Stimulated activated memory B cell treated with anti-CD40 and anti-IgM and Interleukin-4, amounts not matched to agents 10 μg/mL and 1 μg/mL and 100 μg/mL, for 72 hours (primary cell): ENCODE results near the gene LRIG1.
A peak's percentile ranks its signal among the peaks of the same experiment; 100 is the strongest.

Source experiments
- ATAC-seq: fragments of 150-1000 bp; cut with Tn5 transposase; 2 replicates; pipeline ENCODE4 v1.10.0; 2021
- H3K27ac Mint-ChIP-seq: one replicate; pipeline ENCODE4 v1.8.0; 2022; ENCODE audit warnings: mild to moderate bottlenecking, mixed read lengths
- H3K27me3 Mint-ChIP-seq: one replicate; pipeline ENCODE4 v1.8.0; 2022; ENCODE audit warnings: mixed read lengths
- H3K36me3 Mint-ChIP-seq: one replicate; pipeline ENCODE4 v1.8.0; 2022; ENCODE audit warnings: mixed read lengths
- H3K4me1 Mint-ChIP-seq: one replicate; pipeline ENCODE4 v1.8.0; 2022; ENCODE audit warnings: mixed read lengths
- H3K4me3 Mint-ChIP-seq: one replicate; pipeline ENCODE4 v1.8.0; 2022; ENCODE audit warnings: mild to moderate bottlenecking, moderate library complexity, mixed read lengths
- H3K9me3 Mint-ChIP-seq: one replicate; pipeline ENCODE4 v1.8.0; 2022; ENCODE audit warnings: mixed read lengths

The LRIG1 gene

DNA sequence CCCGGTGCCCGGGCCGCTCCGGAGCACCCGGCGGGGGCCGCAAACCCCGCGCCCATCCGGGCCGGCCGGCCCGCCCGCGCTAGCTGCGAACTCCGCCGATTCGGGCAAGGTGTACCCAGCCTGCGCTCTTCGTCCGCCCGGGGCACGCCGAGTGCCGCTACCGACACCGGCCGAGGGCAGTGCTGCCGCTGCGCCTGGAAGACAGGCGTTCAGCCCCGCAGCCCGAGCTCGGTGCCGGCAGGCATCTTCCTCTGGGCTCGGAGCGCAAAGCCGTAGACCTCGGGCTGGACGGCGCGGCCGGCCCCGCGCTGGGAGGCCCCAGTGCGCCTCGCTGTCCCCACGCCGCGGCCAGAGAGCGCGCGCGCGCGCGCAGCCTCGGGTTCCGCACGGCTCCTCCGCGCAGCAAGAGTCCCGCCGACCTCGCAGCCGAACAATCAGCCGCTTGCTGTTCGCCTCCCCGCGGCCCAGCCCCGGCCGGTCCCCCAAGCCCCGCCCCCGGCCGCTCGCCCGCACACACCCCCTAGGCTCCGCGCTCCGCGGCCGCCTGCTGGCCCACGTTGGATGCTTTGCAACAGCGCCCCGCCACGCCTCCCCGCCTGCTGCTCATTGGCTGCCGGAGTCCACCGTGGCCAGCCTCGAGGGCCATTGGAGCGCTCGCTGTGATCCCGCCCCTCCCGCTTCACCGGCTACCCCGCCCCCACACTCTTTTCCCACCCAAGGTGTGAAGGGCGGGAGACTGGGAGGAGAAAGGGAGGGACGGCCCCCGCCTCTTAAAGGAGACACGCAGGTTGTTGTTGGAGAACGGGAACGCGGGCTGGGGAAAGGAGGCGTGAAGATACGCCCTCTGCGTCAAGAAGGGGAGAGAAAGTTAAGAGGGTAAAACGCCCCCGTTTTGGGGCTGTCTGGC, at the start of gene LRIG1:
TSS of gene LRIG1 (minus strand) at position 447 of the 907 bp plus-strand sequence. CDS start 615 bp downstream, outside the sequence.
- H3K9me3 Mint-ChIP-seq, result no peaks in the 10 kb centered on the region
- H3K4me3 Mint-ChIP-seq, result peak within 1 kb of the TSS; percentile 82
- ATAC-seq, result peak; percentile 99
- peaks cover 17% of the 10 kb centered on the region for H3K4me1 Mint-ChIP-seq
- H3K36me3 Mint-ChIP-seq, result no peaks in the 10 kb centered on the region
- peaks cover 27% of the 10 kb centered on the region for H3K27me3 Mint-ChIP-seq
- peak within 1 kb of the TSS; percentile 31 for H3K27ac Mint-ChIP-seq

DNA sequence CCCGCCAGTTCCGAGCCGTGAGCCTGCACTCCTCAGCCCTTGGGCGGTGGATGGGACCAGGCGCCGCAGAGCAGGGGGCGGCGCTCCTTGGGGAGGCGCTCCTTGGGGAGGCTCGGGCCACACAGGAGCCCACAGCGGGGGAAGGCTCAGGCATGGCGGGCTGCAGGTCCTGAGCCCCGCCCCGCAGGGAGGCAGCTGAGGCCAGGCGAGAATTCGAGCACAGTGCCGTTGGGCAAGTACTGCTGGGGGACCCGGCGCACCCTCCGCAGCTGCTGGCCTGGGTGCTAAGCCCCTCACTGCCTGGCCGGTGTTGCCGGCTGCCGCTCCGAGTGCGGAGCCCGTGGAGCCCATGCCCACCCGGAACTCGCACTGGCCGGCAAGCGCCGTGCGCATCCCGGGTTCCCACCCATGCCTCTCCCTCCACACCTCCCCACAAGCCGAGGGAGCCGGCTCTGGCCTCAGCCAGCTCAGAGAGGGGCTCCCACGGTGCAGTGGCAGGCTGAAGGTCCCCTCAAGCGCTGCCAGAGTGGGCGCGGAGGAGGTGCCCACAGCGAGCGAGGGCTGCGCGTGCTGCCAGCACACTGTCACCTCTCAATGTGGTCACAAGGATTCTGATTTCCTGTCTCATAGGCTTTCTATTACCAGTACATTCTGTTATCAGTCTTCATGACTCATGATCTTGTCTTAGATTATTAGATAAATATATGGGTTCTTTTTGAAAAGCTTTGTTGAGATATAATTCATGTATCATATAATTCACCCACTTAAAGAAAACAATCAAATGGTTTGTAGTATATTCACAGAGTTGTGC, 44.0 kb upstream of the LRIG1 start:
- no peaks in the 10 kb centered on the region for H3K4me1 Mint-ChIP-seq
- no peaks in the 10 kb centered on the region for H3K36me3 Mint-ChIP-seq
- H3K27me3 Mint-ChIP-seq, result no peaks in the 10 kb centered on the region
- ATAC-seq, result no peak
- H3K9me3 Mint-ChIP-seq, result peaks cover 10% of the 10 kb centered on the region
- no peak overlapping the region for H3K4me3 Mint-ChIP-seq
- no peak overlapping the region for H3K27ac Mint-ChIP-seq

DNA sequence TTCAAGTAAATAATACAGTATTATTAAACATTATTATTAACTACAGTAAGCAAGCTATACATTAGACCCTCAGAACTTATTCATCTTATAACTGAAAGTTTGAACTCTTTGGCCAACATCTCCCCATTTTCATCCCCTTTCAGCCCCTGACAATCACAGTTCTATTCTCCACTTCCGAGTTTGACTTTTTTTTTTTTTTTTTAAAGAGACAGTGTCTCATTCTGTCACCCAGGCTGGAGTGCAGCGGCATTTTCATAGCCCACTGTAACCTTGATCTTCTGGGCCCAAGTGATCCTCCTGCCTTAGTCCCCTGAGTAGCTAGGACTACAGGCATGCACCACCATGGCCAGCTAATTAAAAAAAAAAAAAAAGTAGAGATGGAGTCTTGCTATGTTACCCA, 41.3 kb upstream of the LRIG1 start:
- H3K36me3 Mint-ChIP-seq, result no peaks in the 10 kb centered on the region
- H3K27ac Mint-ChIP-seq, result no peak overlapping the region
- no peak for ATAC-seq
- H3K4me1 Mint-ChIP-seq, result no peaks in the 10 kb centered on the region
- H3K4me3 Mint-ChIP-seq, result no peak overlapping the region
- no peaks in the 10 kb centered on the region for H3K27me3 Mint-ChIP-seq
- H3K9me3 Mint-ChIP-seq, result peaks cover 10% of the 10 kb centered on the region

GRCh38 chr3:66539466-66539989, 38.7 kb upstream of the LRIG1 start:
- no peak overlapping the region for H3K27ac Mint-ChIP-seq
- no peaks in the 10 kb centered on the region for H3K36me3 Mint-ChIP-seq
- peaks cover 8% of the 10 kb centered on the region for H3K27me3 Mint-ChIP-seq
- no peak for ATAC-seq
- no peaks in the 10 kb centered on the region for H3K4me1 Mint-ChIP-seq
- H3K9me3 Mint-ChIP-seq, result peaks cover 10% of the 10 kb centered on the region
- H3K4me3 Mint-ChIP-seq, result no peak overlapping the region

DNA sequence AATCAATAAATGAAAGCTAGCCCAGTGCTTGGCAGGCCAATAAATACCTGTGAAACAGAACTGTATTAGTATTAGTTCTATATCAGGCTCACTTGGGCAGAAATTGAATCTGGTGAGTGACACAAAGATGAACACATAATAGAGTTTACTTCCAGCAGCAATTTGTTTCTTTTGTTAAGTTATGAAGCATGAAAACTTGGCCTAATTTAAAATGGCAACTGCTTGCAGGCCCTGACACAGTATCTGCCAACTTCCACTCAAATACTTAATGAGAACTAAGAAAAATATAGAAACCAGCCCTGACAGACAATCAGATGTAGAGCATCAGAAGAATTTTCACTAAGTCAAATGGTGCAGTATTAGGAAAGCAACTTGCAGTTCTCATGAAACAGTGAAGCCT, 37.6 kb upstream of the LRIG1 start:
- Mint-ChIP-seq H3K36me3 (no peaks in the 10 kb centered on the region), H3K4me1 (no peaks in the 10 kb centered on the region), H3K4me3 (no peak overlapping the region), H3K9me3 (peaks cover 7% of the 10 kb centered on the region), H3K27ac (no peak overlapping the region), H3K27me3 (peaks cover 15% of the 10 kb centered on the region)
- no peak for ATAC-seq

DNA sequence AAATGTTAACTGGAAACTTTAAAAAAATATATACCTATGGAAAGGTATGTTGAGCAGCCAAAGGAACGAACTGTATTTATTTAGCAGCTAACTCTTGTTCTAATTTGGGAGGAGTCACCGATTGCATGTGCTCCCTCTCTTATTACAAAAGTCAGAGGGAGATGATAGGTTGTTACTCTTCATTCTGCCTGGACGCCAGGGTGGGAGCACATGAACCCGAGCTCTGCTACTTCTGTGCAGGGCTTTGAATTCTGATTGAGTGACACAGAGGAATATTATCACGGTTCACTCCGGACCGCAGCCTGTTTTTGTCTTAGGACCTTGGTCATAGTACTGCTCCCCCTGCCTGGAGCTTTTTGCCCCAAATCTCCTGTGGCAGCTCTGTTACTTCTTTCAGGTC, 36.9 kb upstream of the LRIG1 start:
- ATAC-seq, result no peak
- H3K9me3 Mint-ChIP-seq, result peaks cover 3% of the 10 kb centered on the region
- peaks cover 15% of the 10 kb centered on the region for H3K27me3 Mint-ChIP-seq
- H3K36me3 Mint-ChIP-seq, result no peaks in the 10 kb centered on the region
- H3K4me1 Mint-ChIP-seq, result no peaks in the 10 kb centered on the region
- H3K27ac Mint-ChIP-seq, result no peak overlapping the region
- H3K4me3 Mint-ChIP-seq, result no peak overlapping the region

DNA sequence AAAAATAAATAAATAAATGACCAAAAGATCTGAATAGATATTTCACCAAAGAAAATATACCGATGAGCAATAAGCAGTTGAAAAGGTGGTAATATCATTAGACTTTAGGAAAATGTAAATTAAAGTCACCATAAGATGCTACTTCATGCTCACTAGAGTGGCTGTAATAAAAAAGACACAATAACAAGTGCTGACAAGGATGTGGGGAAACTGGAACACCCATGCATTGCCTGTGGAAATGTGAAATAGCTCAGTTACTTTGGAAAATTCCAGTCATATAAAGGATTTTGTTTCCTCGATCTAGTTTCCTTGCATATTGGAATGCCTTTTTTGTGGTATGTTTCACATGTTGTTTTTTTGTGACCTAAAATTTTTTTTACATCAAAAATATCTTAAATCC, 36.0 kb upstream of the LRIG1 start:
- no peaks in the 10 kb centered on the region for H3K9me3 Mint-ChIP-seq
- peaks cover 23% of the 10 kb centered on the region for H3K27me3 Mint-ChIP-seq
- no peaks in the 10 kb centered on the region for H3K4me1 Mint-ChIP-seq
- H3K36me3 Mint-ChIP-seq, result no peaks in the 10 kb centered on the region
- no peak overlapping the region for H3K4me3 Mint-ChIP-seq
- H3K27ac Mint-ChIP-seq, result no peak overlapping the region
- ATAC-seq, result no peak

DNA sequence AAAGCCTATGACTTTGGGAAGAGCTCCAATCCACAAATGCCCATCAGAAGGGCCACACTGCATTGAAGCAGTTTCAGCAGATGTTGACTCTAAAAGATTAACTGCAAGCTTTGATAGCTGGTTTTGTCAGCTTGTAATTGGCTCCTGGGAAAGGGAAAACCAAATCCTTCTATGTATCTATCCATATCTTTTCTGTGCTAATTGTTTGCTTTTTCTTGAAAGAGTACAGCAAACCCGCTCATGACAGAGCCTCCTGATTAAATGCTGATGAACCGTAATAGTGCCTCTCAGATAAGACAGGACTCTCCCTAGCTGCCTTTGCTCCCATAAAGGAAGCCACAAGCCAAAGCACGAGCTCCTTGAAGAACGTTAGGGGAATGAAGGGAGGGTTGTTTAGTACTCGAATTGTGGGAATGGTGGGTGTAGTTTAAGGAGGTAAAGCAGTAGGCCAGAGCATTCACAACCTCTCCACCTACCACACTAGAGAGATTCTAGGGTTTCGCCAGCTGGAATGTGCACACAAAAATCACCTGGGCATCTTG, 33.6 kb upstream of the LRIG1 start:
- ATAC-seq, result no peak
- no peak overlapping the region for H3K4me3 Mint-ChIP-seq
- H3K36me3 Mint-ChIP-seq, result no peaks in the 10 kb centered on the region
- no peak overlapping the region for H3K27ac Mint-ChIP-seq
- H3K27me3 Mint-ChIP-seq, result peaks cover 23% of the 10 kb centered on the region
- no peaks in the 10 kb centered on the region for H3K9me3 Mint-ChIP-seq
- peaks cover 6% of the 10 kb centered on the region for H3K4me1 Mint-ChIP-seq

DNA sequence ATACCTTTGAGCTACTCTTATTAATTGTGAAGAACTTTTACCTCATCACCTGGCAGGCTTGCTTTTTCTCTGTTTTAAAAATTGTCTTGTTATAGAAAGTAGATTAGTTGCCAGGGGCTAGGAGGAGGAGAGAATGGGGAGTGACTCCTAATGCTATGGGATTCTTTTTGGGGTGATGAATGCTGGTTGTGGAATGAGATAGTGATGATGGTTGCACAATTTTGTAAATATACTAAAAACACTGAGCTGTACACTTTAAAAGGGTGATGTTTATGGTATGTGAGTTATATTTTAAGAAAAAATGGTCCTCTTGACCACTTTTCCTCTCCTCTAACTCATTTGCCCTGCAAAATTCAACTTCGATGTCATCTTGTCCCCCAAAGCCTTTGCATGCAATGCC, 31.8 kb upstream of the LRIG1 start:
- peaks cover 6% of the 10 kb centered on the region for H3K4me1 Mint-ChIP-seq
- no peaks in the 10 kb centered on the region for H3K9me3 Mint-ChIP-seq
- no peak overlapping the region for H3K27ac Mint-ChIP-seq
- no peak for ATAC-seq
- no peaks in the 10 kb centered on the region for H3K36me3 Mint-ChIP-seq
- no peak overlapping the region for H3K4me3 Mint-ChIP-seq
- H3K27me3 Mint-ChIP-seq, result peaks cover 34% of the 10 kb centered on the region

GRCh38 chr3:66532160-66532587, 31.4 kb upstream of the LRIG1 start:
- Mint-ChIP-seq H3K27me3 (peaks cover 38% of the 10 kb centered on the region), H3K36me3 (no peaks in the 10 kb centered on the region), H3K9me3 (no peaks in the 10 kb centered on the region), H3K27ac (no peak overlapping the region), H3K4me1 (peaks cover 6% of the 10 kb centered on the region), H3K4me3 (no peak overlapping the region)
- no peak for ATAC-seq

GRCh38 chr3:66531256-66531655, 30.4 kb upstream of the LRIG1 start:
- Mint-ChIP-seq H3K4me1 (peaks cover 6% of the 10 kb centered on the region), H3K27me3 (peaks cover 47% of the 10 kb centered on the region), H3K9me3 (no peaks in the 10 kb centered on the region), H3K27ac (no peak overlapping the region), H3K4me3 (no peak overlapping the region), H3K36me3 (no peaks in the 10 kb centered on the region)
- no peak for ATAC-seq

- H3K27me3 Mint-ChIP-seq, result peaks cover 66% of the 10 kb centered on the region
These were observed 26.4 kb upstream of the LRIG1 start for GRCh38 chr3:66527246-66527645.

DNA sequence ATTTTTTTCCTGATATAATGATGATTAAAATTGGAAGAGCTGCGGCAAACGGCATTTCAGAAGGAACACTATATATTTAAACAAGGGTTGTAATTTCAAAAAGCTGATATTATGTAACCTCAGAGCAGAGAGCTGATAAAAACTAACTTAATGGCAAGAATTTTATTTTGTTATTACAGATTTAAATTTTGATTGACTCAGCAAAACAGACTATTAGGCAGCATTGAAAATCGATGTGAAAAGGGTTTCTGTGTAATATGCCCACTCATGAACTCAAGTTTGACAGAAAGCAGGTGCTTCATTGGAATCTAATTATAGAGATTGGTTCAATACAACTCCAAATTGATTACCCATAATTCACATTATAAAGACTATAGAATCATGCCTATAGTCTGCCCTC, 24.9 kb upstream of the LRIG1 start:
- no peak for ATAC-seq
- no peak overlapping the region for H3K27ac Mint-ChIP-seq

More at GRCh38 chr3:66527246-66527645, 26.4 kb upstream of the LRIG1 start:
- Mint-ChIP-seq H3K27ac (no peak overlapping the region), H3K4me3 (no peak overlapping the region), H3K9me3 (no peaks in the 10 kb centered on the region), H3K36me3 (no peaks in the 10 kb centered on the region), H3K4me1 (peaks cover 12% of the 10 kb centered on the region)
- ATAC-seq, result no peak

DNA sequence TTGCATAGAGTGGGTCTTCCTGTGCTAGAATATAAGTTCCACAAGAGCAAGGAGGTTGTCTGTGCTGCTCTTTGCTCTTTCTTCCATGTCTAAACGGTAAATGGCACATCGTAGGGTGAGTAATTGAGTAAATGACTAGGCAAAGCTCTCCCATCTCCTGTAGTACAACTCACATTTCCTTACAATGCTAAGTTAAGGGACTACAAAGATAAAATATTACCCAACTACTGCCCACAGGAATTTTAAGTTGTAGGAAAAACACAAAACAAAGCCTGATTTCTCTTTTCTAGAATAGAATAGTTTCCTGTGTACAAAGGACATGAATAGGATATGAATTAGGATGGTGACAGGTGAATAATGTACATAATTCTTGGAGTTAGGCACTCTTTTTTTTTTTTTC, 19.9 kb upstream of the LRIG1 start:
- H3K27me3 Mint-ChIP-seq, result peaks cover 63% of the 10 kb centered on the region
- H3K4me1 Mint-ChIP-seq, result peaks cover 6% of the 10 kb centered on the region
- no peaks in the 10 kb centered on the region for H3K36me3 Mint-ChIP-seq
- no peak overlapping the region for H3K4me3 Mint-ChIP-seq
- ATAC-seq, result no peak
- no peak overlapping the region for H3K27ac Mint-ChIP-seq
- H3K9me3 Mint-ChIP-seq, result no peaks in the 10 kb centered on the region

More for the DNA sequence above, 24.9 kb upstream of the LRIG1 start:
- no peak overlapping the region for H3K4me3 Mint-ChIP-seq
- H3K9me3 Mint-ChIP-seq, result no peaks in the 10 kb centered on the region
- peaks cover 6% of the 10 kb centered on the region for H3K4me1 Mint-ChIP-seq
- H3K36me3 Mint-ChIP-seq, result no peaks in the 10 kb centered on the region
- H3K27me3 Mint-ChIP-seq, result peaks cover 70% of the 10 kb centered on the region

DNA sequence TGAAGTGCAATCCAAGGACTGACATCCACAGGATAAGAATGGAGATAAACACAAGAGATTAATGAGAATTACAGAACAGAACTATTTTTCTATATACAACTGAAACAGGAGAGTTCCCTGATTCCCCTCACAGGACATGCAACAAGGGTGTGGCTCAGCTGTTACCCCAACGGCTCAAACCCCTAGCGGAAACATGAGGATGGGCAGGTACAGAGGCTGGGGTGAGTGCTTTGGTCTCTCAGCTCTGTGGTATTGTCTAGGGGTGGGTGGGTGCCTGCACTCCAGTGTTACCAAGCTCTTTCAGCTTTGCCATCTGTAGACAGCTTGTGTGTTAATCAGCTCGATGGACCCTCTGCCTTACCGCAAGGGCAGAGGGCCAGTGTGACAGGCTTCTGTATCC, 17.8 kb upstream of the LRIG1 start:
- Mint-ChIP-seq H3K27ac (no peak overlapping the region), H3K36me3 (no peaks in the 10 kb centered on the region), H3K4me1 (no peaks in the 10 kb centered on the region), H3K27me3 (peaks cover 55% of the 10 kb centered on the region), H3K9me3 (no peaks in the 10 kb centered on the region), H3K4me3 (no peak overlapping the region)
- ATAC-seq, result peak; percentile 45
